GM19351 (cell line): ENCODE measurements around the gene LRRC7.

Source experiments
- ATAC-seq: cut with Tn5 transposase; IDR thresholded peaks from one replicate; pipeline ENCODE4 v1.9.1; 2021; ENCODE audit warnings: mild to moderate bottlenecking, moderate library complexity; ENCODE audit not compliant: unreplicated experiment

Gene LRRC7

DNA sequence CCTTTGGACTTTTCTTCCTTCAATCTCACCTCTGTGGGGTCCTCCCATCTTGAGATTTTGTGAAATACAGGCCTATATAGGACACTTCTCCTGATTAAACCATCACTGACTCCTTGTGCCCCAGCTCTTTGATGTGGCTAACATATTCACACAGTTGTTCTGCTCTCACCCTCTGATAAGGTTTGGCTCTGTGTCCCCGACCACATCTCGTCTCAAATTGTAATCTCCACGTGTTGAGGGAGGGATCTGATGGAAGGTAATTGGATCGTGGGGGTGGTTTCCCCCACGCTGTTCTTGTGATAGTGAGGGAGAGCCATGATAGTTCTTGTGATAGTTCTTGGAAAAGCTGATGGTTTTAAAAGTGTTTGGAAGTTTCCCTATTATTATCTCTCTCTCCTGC, 19.7 kb downstream of the LRRC7 start:
- no peak for ATAC-seq

DNA sequence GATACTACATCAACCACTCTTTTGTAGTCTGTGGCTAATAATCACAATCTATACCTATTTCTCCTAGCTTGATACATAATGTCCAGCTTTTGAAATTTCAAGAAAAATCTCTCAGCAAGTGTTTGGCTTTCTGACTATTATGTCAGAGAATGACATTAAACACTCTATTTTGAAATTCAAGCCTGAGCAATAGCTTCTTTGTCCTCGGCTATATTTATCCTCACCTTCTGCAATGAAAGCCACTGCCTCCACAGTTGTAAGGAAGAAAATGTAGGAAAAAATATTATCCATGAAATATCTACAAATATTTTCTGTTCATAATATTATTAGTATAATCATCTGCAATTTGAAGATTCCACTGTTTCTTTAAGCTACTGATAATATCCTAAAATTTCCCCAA, 22.1 kb downstream of the LRRC7 start:
- ATAC-seq, result no peak

DNA sequence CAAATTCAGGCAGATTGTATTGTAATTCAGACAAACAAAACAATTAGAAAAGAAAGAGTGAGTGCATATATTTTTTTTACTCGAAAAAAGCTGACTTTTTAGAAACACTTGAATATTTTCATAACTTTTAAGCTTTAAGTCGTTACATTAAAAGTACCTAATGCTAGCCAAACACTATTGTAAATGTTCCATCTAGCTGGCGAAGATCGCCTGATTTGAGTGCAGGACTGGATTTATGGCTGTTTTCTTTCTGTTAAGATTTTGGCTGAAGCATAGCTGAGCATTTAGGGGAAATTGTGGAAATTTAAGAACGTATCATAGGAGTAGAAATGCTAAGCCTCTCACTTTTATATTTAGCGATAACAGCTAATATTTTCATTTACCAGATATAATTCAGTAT, 24.6 kb downstream of the LRRC7 start:
- ATAC-seq, result no peak

DNA sequence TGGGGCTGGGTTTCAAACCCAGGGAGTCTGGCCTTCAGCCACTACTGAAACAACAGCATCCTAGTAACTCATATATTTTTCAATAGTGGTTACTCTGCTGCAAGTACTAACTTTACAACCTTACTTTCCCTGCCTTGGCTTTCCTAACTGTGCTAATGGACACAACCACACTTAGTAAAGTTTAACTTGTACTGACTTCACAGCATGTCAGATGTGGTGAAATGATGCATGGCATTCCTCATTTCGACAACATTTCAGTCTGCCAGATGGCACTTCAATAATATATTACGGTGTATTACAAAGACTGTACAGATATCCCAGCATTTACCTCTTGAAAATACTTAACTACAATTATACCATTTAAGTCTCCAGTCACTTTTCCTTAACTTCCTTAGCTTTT, 27.8 kb downstream of the LRRC7 start:
- no peak for ATAC-seq

DNA sequence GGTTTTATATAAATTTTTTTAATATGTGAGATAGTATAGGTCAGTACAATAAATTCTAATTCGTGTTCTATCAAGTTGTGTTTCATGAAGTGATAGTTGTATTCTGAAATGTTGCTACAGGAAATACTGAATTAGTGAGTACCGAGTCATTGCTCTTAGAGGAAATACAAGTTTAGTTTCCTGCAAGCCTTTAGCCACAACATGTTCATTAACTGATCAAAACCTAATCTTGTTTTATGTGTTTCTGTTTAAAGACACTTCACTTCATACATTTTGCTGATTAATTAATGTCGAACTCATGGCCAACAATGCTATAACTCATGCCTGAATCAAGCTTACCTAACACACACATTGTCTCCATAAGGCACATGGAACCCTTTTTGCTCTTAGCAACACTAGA, 43.6 kb downstream of the LRRC7 start:
- no peak for ATAC-seq

DNA sequence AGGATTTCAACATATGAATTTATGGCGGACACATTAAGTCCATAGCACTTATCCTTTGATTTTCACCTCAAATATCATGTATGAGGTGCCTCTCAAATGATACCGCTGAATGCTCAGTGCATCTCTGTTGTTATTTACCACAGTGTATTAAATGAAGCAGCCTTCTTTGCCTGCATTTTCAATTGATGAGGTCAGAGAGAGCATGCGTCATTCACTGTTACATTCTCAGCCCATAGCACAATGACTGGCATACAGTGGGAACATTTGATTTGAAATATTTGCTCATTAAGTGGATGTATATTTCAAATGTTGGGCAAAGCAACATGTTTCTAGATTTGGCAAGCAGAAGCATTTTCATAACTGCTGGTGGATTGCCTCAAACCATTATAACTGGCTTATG, 45.7 kb downstream of the LRRC7 start:
- ATAC-seq, result no peak

DNA sequence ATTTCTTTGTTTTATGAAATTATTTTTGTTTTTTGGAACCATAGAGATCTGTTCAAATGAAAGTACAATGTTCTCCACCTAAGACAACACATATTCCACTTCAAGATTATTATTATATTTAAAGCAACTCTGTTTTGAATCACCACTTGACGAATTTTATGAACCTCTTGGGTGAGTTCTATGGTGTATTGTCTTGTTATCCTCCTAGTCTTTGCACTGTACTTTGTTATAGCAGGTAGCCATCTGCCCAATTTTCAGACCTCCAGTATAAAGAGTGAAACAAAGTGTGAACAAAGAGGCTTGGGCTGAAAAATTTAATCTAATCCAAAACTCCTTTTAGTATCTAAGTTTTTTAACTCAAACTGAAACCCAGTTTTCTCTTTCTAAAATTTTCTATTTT, 71.0 kb downstream of the LRRC7 start:
- ATAC-seq, result no peak

DNA sequence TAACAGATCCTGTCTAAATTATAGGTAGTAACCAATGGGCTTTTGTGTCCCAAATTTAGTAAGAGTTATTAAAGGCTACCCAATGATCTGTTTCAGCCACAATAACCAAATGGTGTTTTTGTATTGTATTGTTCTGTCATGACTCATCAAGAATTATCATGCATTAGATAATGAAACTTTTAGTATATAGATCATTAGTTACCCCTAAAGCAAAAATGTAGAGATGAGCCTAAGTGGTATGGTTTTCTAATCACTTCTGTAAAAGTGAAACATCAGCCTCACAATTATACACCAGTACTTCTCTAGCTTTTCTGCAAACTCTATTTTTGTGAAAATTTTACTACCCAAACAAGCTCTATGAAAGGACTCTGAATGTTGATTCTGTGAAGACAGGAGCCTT, 71.4 kb downstream of the LRRC7 start:
- ATAC-seq, result no peak

DNA sequence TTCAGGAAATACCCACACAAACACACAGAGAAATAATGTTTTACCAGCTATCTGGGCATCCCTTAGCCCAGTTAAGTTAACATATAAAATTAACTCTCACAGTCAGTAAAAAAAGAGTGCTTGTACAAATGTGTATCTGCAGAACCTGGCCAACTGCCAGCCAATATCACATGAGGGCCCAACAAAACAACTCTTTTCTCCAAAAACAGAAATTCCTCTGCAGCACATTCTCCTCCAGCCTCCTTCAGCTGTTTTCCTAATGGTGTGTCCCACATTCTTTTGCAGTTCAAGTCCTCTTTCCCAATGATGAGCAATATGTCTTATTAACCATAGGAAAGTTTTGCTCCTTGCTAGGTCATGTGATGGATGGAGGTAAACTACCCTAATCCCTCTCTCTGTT, 75.5 kb downstream of the LRRC7 start:
- no peak for ATAC-seq

DNA sequence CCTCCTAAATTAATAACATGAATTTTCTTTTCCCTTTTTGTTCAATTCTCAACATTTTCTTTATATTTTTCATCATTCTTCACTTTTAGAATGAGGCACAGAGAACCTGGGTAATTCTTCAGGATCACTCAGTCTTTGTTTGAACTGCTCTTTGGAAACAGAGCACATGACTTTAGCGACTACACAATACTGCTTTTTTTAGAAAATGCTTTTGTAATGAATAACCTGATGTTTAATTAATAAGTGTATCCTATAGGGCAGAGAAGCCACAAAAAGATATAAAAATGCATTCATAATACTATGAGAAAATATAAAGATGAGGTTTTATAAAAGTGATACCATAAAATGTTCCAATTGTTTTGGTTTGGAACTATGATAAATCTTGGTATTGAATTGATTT, 77.8 kb downstream of the LRRC7 start:
- no peak for ATAC-seq

DNA sequence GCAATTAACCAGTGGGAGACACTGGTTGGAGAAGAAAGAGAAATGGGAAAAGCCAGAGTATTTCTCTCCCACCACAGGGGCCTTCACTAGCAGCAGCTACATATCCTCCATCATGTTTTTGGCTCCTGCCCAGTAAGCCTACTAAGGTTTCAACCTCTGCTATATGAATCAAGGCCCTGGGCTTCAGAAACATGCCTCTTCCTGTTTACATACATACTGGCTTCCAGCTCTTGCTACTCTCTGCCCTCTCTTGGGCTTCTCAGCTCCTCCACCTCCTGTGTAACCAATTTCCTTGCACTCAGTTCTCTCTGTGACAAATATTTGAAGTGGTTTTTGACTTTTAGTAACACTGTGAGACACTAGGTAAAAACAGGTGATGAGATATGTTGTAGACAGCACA, 80.8 kb downstream of the LRRC7 start:
- ATAC-seq, result no peak

DNA sequence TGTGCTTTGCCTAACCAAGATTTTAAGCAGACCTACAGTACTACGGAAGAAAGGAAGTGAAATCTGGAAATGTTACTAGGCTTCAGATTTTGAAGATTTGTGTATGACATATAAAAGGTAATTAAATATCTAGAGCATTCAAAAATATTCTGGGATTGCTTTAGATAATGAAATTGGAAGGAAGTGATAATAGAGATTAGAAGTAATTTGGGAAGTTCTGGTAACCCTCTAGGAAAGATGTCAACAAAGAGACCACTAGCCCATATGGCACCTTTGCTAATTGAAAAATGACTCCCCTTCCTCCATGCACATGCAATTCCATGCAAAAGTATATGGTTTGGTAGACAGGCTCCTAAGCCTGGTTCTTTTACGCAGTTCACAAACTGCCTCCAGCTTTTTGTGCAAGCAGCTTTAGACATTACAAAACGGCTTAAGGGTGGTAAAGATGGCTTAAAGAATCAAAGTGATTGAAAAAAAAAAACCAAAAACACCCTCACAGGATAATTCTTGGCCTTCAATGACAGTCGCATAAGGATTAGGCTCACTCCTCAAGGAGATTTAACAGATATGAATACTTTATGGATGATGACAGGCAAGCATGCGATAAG, 81.8 kb downstream of the LRRC7 start:
- no peak for ATAC-seq

DNA sequence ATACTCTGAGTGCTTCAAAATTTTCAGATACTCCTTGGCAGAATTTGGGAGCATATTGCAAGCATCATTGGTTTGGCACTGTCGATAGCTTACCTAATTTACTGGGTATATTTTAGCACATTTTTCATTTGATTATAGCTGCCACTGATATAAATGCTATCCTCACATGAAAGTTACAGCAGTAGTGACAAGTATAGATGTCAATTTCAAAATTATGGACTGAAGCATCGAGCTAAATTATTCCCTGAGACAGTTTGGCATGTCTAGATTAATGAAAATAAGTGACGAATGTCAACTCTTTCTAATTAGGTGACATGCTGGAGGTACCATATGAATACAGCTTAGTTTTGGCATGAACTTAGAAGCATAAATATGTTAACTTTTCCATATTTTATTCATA, 83.1 kb downstream of the LRRC7 start:
- no peak for ATAC-seq

DNA sequence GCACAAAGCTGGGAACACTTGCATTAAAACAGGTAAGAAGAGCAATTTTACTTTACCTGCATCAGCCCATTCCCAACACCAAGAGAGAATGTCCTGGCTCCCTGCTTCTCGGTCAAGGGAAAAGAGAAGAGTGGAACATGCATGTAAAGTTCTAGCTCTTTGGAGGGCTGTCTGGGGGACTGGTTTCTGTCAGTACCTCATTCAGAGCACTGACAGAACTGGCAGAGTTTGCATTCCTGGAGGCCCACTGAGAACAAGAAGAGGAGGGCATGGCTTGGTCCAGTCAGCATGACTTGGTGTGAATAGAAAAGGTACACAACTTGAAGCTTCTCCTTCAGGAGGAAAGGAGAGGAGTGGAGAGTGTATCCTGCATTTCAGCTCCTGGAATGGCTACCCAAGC, 83.9 kb downstream of the LRRC7 start:
- ATAC-seq, result no peak

DNA sequence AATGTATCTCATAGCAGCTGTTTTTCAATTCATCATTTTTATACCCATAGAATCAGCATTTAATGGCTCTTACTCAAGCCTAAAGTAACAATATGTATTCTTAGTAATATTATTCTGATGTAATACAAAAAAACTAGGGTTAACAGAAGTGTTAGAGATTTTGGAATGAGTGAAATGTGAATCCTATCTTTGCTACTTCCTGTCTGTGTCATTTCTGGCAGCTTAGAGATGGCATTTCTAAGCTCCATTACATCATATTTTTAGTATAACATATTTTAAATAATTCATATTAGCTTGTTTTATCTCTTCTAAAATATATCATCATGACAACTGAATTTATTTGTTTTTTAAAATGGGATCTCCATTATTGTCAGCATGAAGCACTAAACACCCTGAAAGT, 90.2 kb downstream of the LRRC7 start:
- no peak for ATAC-seq

DNA sequence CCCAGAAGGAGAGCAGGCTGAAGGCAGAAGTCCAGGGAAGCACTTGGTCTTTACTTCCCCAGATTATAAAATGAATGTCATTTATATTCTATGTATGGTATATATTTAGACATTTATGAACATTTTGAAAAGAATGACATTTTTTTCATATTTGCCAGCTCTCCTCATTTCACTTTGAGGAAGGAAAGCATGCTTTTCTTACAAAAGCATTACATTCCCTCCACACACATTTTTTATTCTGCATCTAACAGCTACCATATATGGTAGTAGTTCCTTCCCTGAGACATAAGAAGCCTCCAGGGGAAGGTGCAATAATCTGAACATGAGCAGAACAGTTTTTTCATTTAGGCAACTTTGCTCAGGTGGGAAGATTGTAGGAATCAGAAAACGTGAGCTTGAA, 94.0 kb downstream of the LRRC7 start:
- no peak for ATAC-seq

DNA sequence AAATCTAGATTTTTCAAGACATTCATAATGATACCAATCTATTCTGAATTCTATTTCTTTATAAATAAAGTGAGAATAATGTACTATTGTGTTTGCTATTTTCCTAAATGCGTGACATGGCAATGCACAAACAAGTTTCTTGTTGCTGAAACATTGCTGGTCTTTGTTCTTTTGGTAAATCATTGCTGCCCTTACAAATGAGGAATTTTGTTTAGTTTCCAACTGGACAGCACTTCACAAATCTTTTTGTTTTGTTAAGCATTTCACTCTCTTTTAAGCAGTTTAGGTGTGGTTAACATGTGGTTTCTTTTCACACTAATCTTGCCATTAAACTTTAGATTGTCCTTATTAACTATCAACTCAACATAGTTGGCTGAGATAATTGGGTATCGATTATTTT, 94.6 kb downstream of the LRRC7 start:
- no peak for ATAC-seq

DNA sequence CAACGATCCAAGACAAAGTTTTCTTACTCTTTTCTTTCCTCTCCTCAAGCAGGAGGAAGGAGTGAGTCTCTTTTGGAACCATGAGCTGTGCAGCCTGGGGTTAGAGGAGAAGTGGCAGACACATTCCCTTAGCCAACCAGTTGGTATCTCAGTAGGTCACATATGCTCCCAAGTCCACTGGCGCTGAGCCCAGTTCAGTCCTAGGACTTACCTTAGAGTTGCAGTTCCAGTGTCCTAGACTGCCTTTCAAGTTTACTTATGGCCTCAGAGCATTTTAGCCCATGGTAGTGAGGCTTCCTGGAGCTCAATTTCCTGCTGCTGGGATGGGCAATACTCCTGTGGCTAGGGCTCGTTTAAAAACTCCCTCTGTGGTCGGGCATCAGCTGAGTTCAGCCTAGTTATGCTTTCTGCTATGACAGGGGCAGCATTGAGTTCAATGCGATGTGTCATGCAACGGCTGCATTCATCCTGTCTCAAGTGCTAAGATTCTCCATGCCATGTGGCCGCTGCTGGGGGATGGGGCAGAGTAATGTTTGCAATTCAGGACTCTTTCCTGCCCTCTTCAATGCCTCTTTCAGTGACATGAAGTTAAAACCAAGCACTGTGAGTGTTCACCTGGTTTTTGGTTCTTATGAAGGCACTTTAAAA, 103.8 kb downstream of the LRRC7 start:
- no peak for ATAC-seq

DNA sequence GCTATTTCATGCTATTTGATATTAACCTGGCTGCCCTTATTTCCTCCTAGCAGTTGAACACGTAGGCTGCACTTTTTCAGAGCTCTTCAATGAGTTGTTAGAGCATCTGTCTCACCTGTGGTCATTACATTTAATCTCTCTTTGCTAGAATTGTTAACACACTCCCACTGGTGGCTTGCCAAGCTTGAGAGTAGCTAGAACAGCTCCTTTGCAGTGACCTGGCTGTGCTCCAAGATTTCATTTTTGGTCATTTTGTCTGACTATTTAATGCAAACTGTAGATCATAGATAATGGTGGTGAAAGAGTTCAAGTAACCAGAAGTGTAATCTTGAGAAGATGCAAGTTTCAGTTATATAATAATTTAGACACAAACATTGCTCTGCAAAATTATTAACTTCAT, 105.6 kb downstream of the LRRC7 start:
- no peak for ATAC-seq

DNA sequence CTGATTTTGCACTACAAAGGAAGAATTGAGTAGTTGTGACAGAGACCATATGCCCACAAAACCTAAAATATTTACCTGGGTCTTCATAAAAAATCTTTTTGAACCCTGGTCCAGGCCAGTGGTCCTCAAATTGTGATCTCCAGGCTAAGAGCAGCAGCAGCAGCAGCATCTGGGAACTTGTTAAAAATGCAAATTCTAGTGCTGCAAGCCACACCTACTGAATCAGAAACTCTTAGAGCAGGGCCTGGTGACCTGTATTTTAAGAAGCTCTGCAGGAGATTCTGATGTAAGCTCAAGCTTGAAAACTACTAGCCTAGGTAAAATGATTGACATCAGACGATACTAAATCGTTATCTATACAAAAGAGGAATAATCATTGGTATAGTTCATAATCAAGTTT, 112.2 kb downstream of the LRRC7 start:
- ATAC-seq, result no peak

DNA sequence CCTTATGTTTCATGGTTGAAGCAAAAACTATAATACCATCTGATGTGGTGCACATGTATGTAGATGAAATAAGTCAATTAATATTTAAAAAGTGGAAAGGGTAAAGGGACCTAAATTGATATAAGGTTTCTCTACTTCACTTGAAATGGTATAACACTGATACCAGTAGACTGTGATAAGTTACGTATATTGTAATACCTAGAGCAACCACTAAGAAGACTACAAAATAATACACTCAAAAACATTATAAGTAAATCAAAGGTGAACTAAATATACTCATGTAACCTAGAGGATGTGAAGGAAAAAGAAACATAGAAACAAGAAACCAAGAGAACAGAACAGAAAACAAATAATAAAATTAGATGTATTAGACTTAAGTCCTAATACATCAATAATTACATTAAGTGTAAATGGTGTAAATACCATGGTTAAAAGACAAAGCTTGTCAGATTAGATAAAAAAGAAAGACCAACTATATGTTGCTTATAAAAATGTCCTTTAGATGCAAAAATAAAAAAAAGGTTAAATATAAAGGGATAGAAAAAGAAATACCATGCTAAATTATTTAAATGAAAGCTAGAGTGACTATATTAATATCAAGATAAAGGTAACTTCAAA, 118.8 kb downstream of the LRRC7 start:
- no peak for ATAC-seq

DNA sequence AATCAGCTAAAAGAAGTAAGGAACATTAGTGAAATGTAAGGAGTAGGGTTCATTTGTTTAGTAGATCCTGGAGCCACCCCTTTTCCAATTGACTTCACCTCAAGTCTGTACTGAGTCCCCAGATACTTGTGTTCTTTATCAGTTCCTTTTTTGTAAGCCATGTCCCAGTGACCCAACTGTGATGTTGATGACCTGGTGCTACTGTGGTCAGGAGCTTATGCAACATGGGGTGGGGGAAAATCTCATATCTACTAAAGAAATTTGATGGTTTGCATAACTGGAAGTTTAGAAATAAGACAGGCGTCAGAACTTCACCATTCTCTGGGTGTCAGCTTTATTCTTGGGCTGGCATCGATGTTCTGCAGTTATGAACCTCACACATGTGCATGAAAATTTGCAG, 120.5 kb downstream of the LRRC7 start:
- no peak for ATAC-seq

DNA sequence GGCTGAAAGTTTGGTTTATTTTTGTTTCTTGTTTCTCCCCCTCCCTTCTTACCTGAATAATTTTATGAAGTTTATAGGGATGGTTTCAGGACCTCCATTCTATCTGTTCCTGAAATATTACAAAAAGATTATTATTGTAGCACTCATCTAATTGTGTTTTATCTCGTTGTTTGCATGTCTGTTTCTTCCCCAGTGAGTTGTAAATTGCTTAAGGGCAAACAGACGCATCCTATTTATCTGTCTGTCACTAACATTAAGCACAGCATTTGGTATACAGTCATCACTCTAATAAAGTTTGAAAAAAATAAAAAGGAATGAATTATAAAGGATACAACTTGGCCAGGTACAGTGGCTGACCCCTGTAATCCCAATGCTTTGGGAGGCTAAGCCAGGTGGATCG, 123.5 kb downstream of the LRRC7 start:
- ATAC-seq, result no peak
